Sigmoid colon (tissue), 7 donors: ENCODE results near the gene TENM3. TPM values are rescaled to one million over a fixed set of nuclear protein-coding genes. Genes with fewer than 3 reads are reported as not detected.

Source experiments
- DNase-seq: peaks from one replicate; pipeline ENCODE4 v3.0.0-alpha.2; 2019
- H3K27ac ChIP-seq, 4 donors: fragments of 200-600 bp; sonication (generic); one replicate each; pipeline ENCODE4 v1.5.1; 2016 to 2019; ENCODE audit warnings: mild to moderate bottlenecking in 1 of 4
- H3K27me3 ChIP-seq, 3 donors: fragments of 200-600 bp; sonication (generic); one replicate each; pipeline ENCODE4 v1.5.1; 2019; ENCODE audit warnings: mild to moderate bottlenecking in 1 of 3
- H3K36me3 ChIP-seq, 4 donors: fragments of 200-600 bp; sonication (generic); one replicate each; pipeline ENCODE4 v1.5.1; 2016 to 2019
- H3K4me1 ChIP-seq, 4 donors: fragments of 200-600 bp; sonication (generic); one replicate each; pipeline ENCODE4 v1.5.1; 2017 to 2019
- H3K4me3 ChIP-seq, 4 donors: fragments of 200-600 bp; sonication (generic); one replicate each; pipeline ENCODE4 v1.5.1; 2017 to 2019; ENCODE audit warnings: mild to moderate bottlenecking in 2 of 4, moderate library complexity in 1 of 4
- H3K9me3 ChIP-seq, 4 donors: fragments of 200-600 bp in 3 of 4; sonication (generic) in 3 of 4; one replicate each; pipeline versions ENCODE4 v1.5.1 to v1.6.1; 2013 to 2019
- CTCF ChIP-seq, 4 experiments: fragments of 450-650 bp in 3 of 4; fragments of 200-600 bp in 1 of 4; IDR thresholded peaks; one replicate each; pipeline ENCODE4 v1.5.1; 2016 to 2019; ENCODE audit warnings: antibody characterized with exemption in 4 of 4, mild to moderate bottlenecking in 3 of 4, moderate library complexity in 2 of 4
- EP300 ChIP-seq, 4 donors: sonication (generic); formaldehyde crosslinking; IDR thresholded peaks; one replicate each; pipeline ENCODE4 v1.6.1; 2017; ENCODE audit warnings: antibody characterized with exemption in 4 of 4
- POLR2A ChIP-seq, 2 donors: fragments of 450-650 bp; IDR thresholded peaks; one replicate each; pipeline ENCODE4 v1.6.1; 2016; ENCODE audit warnings: antibody characterized with exemption in 2 of 2, mild to moderate bottlenecking in 2 of 2, moderate library complexity in 2 of 2
- POLR2AphosphoS5 ChIP-seq, 4 donors: sonication (generic); formaldehyde crosslinking; IDR thresholded peaks; one replicate each; pipeline ENCODE4 v1.6.1; 2017; ENCODE audit warnings: antibody characterized with exemption in 4 of 4
- WGBS, 2 donors: extraction: QIAGEN DNeasy Blood & Tissue Kit; methylation state at CpG; one replicate each; pipeline ENCODE4 v1.1.7; 2013; 5-methylcytosine and 5-hydroxymethylcytosine counted together
- intact Hi-C: fragments of 100-400 bp; cut with DNase I; formaldehyde crosslinking; loops from one replicate; pipeline ENCODE4 v1.15.1; 2023
- polyA plus RNA-seq, 3 donors: library from polyadenylated mRNA; stranded (reverse); fragments of 200-250 nt; gene quantifications; one replicate each; pipeline ENCODE4 v1.2.3, GENCODE V29; 2013
- total RNA-seq, 4 donors: library from RNA; depleted of rRNA; stranded (reverse); fragments of >200 nt; gene quantifications; one replicate each; pipeline ENCODE4 v1.1.0, GENCODE V29; 2016
- donor health status: healthy with polysubstance abuse.
- donor health status: Bipolar disorder and iron deficiency.
- donor health status: healthy.

TENM3 gene
- total and polyA plus RNA-seq, 7 donors = 0.60 to 82.3 (median 37.8) TPM; not detected in 1

GRCh38 chr4:182738283-182739047 is 495.3 kb downstream of the TENM3 start:
- Histone ChIP-seq H3K27me3 (no peaks in the 10 kb centered on the region), H3K27ac (no peak overlapping the region), H3K4me1 (no peaks in the 10 kb centered on the region), H3K9me3 (no peaks in the 10 kb centered on the region), H3K4me3 (no peak overlapping the region), H3K36me3 (peaks cover 0 to 6% (median 0%) of the 10 kb centered on the region in 4 donors)
- 74 to 75% methylated on average over 8 of the region's 8 CpGs for WGBS, 2 donors
- intact Hi-C loops = no loop called here
- no peak for DNase-seq
- TF ChIP-seq EP300 (IDR thresholded peaks at IDR 0.05) = no peak
- no peak for TF ChIP-seq CTCF (IDR thresholded peaks at IDR 0.05)
- no peak for TF ChIP-seq POLR2AphosphoS5 (IDR thresholded peaks at IDR 0.05)
- no peak for TF ChIP-seq POLR2A (IDR thresholded peaks at IDR 0.05)

DNA sequence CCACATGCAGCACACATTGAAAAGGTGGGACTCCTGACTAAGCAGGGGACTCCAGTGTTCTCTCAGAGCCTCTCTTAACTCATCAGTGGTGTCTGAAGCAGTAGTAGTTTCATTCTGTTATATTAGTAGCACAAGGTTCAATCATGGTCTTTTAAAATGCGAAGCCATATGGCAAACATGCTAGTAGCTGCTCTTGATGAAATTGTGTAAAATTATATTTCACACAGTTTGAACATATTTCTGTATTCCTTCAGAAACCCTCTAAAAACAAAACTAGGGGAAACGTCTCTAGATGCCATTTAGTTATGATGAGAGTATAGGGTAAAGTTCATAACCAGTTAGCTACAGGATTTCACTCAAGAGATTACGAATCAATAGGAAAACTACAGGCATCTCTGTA is 497.1 kb downstream of the TENM3 start:
- intact Hi-C loops = no loop called here
- Histone ChIP-seq H3K36me3 (peaks cover 0 to 11% (median 0%) of the 10 kb centered on the region in 4 donors), H3K9me3 (no peaks in the 10 kb centered on the region), H3K4me1 (peaks cover 0 to 3% (median 0%) of the 10 kb centered on the region in 4 donors), H3K27ac (no peak overlapping the region), H3K27me3 (no peaks in the 10 kb centered on the region), H3K4me3 (no peak overlapping the region)
- DNase-seq = no peak
- WGBS, 2 donors = 76 to 84% methylated on average over 3 of the region's 3 CpGs
- no peak for TF ChIP-seq CTCF (IDR thresholded peaks at IDR 0.05)
- no peak for TF ChIP-seq POLR2AphosphoS5 (IDR thresholded peaks at IDR 0.05)
- TF ChIP-seq POLR2A (IDR thresholded peaks at IDR 0.05) = no peak
- TF ChIP-seq EP300 (IDR thresholded peaks at IDR 0.05) = no peak

- H3K27me3 ChIP-seq = no peaks in the 10 kb centered on the region
- intact Hi-C loops = no loop called here
- no peak for DNase-seq
- H3K4me3 ChIP-seq = no peak overlapping the region
- TF ChIP-seq POLR2AphosphoS5 (IDR thresholded peaks at IDR 0.05) = no peak
- H3K4me1 ChIP-seq = peaks cover 0 to 5% (median 0%) of the 10 kb centered on the region in 4 donors
- 95 to 97% methylated on average over 6 of the region's 6 CpGs for WGBS, 2 donors
- no peaks in the 10 kb centered on the region for H3K9me3 ChIP-seq
- peaks cover 0 to 15% (median 0%) of the 10 kb centered on the region in 4 donors for H3K36me3 ChIP-seq
- no peak overlapping the region for H3K27ac ChIP-seq
Observed at GRCh38 chr4:182741054-182741453, 497.9 kb downstream of the TENM3 start.

DNA sequence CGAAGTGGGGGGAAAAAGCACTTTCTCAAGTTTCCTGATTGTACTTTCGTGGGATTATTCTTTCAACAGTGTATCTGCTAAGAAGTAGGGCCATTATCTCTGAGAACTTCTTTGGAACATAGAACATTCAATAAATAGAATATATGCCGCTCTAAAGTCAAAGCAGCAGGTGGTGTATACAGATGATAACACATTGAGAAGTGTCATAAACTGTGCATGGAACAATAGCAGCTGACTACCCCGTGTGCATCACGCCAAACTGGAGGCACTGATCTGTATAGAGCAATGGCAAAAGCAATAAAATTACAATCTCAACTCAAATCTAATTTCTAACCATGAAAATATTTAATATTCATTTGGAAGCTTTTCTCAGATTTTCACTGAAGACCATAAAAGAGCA is 498.7 kb downstream of the TENM3 start:
- no peak for TF ChIP-seq CTCF (IDR thresholded peaks at IDR 0.05)
- Histone ChIP-seq H3K36me3 (peaks cover 0 to 15% (median 0%) of the 10 kb centered on the region in 4 donors), H3K27ac (no peak overlapping the region), H3K9me3 (no peaks in the 10 kb centered on the region), H3K27me3 (no peaks in the 10 kb centered on the region), H3K4me3 (no peak overlapping the region), H3K4me1 (peaks cover 0 to 5% (median 0%) of the 10 kb centered on the region in 4 donors)
- WGBS, 2 donors = 15 to 75% methylated on average over 5 of the region's 5 CpGs
- no peak for DNase-seq
- intact Hi-C loops = no loop called here

DNA sequence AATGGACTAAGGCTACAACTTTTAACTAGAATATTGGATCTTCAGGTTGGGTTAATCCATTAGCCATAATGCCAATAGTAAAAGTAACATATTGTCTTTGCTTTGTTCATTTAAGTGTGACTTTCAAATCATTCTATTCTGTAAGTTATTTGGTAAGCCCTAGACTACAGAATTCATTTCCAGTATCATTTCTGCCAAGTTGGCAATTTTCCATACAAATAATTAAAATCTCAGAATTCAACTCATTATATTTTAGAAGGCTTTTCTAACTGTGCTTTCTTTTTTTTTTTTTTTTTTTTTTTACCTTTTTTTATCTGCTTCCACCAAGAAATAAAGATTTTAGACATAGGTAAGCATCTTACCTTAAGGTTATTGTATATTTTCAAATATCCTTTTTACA is 500.6 kb downstream of the TENM3 start:
- intact Hi-C loops = no loop called here
- no peak overlapping the region for H3K4me3 ChIP-seq
- H3K4me1 ChIP-seq = peaks cover 0 to 5% (median 0%) of the 10 kb centered on the region in 4 donors
- H3K36me3 ChIP-seq = peaks cover 0 to 15% (median 0%) of the 10 kb centered on the region in 4 donors
- H3K27me3 ChIP-seq = no peaks in the 10 kb centered on the region
- no peak for DNase-seq
- TF ChIP-seq CTCF (IDR thresholded peaks at IDR 0.05) (no peak), POLR2A (IDR thresholded peaks at IDR 0.05) (no peak), POLR2AphosphoS5 (IDR thresholded peaks at IDR 0.05) (no peak), EP300 (IDR thresholded peaks at IDR 0.05) (no peak)
- H3K9me3 ChIP-seq = no peaks in the 10 kb centered on the region
- no peak overlapping the region for H3K27ac ChIP-seq
